Caco-2 (cell line): ENCODE results near the gene CD81. TPM values are rescaled to one million over a fixed set of nuclear protein-coding genes. Genes with fewer than 3 reads are reported as not detected.
A peak's percentile ranks its signal among the peaks of the same experiment; 100 is the strongest.

Experiments
- BruUV-seq: library from RNA; stranded (reverse); fragments of 400-500 nt; replicated peaks from 2 replicates; lab custom pipeline; 2021; lab: Mats Ljungman, UMichigan
- CTCF ChIA-PET: fragments of 300-600 bp; sonication (Branson Sonifier 250); formaldehyde crosslinking; loops from one replicate; lab custom pipeline; 2022; ENCODE audit warnings: antibody characterized with exemption; lab: Charles Lee
- POLR2A ChIA-PET: fragments of 300-600 bp; sonication (Branson Sonifier 250); formaldehyde crosslinking; loops from one replicate; lab custom pipeline; 2022; ENCODE audit warnings: antibody characterized with exemption; lab: Charles Lee
- DNase-seq, 2 experiments: peaks; one replicate each; pipeline versions ENCODE4 v3.0.0 to v3.0.0-alpha.2; 2020 to 2022
- H3K27me3 ChIP-seq: replicated peaks from 2 replicates; pipeline ENCODE4 v1.6.0; 2011; ENCODE audit warnings: low read length; ENCODE audit not compliant: control insufficient read depth, insufficient read depth
- H3K36me3 ChIP-seq: 2 replicates; pipeline ENCODE4 v1.5.1; 2011; ENCODE audit warnings: low read length; ENCODE audit not compliant: control insufficient read depth, insufficient read depth
- H3K4me1 ChIP-seq: fragments of 250-450 bp; sonication (Bioruptor Pico); 2 replicates; pipeline ENCODE4 v1.5.1; 2020; ENCODE audit warnings: mild to moderate bottlenecking
- H3K4me3 ChIP-seq: 2 replicates; pipeline ENCODE4 v1.5.1; 2011; ENCODE audit warnings: low read depth, mild to moderate bottlenecking, control low read depth, low read length
- H3K9me3 ChIP-seq: fragments of 250-450 bp; sonication (Bioruptor Pico); 2 replicates; pipeline ENCODE4 v1.5.1; 2020; ENCODE audit warnings: mild to moderate bottlenecking, moderate library complexity
- H3K27ac Mint-ChIP-seq: one replicate; pipeline ENCODE4 v1.8.0; 2022; ENCODE audit warnings: mixed read lengths; ENCODE audit not compliant: unreplicated experiment
- H3K27me3 Mint-ChIP-seq: one replicate; pipeline ENCODE4 v1.8.0; 2022; ENCODE audit warnings: mixed read lengths; ENCODE audit not compliant: insufficient read depth, unreplicated experiment
- H3K36me3 Mint-ChIP-seq: one replicate; pipeline ENCODE4 v1.8.0; 2022; ENCODE audit warnings: mild to moderate bottlenecking, mixed read lengths; ENCODE audit not compliant: insufficient read depth, unreplicated experiment
- H3K4me1 Mint-ChIP-seq: one replicate; pipeline ENCODE4 v1.8.0; 2022; ENCODE audit warnings: low read depth, mixed read lengths; ENCODE audit not compliant: unreplicated experiment
- H3K4me3 Mint-ChIP-seq: one replicate; pipeline ENCODE4 v1.8.0; 2022; ENCODE audit warnings: mild to moderate bottlenecking, moderate library complexity, mixed read lengths; ENCODE audit not compliant: unreplicated experiment
- H3K9me3 Mint-ChIP-seq: one replicate; pipeline ENCODE4 v1.8.0; 2022; ENCODE audit warnings: mixed read lengths; ENCODE audit not compliant: unreplicated experiment
- intact Hi-C: fragments of 100-400 bp; cut with micrococcal nuclease; formaldehyde crosslinking; loops from one replicate; pipeline ENCODE4 v1.10.0; 2022; ENCODE audit not compliant: unreplicated experiment
- total RNA-seq: library from RNA; stranded (reverse); gene quantifications from 2 replicates; pipeline ENCODE4 v1.2.3, GENCODE V29; 2022
- TF ChIP-seq, protein P1 (sequence below), 2 experiments: fragments of 200-600 bp in 1 of 2; IDR thresholded peaks; 1 replicate in 1 of 2; 2 replicates in 1 of 2; pipeline versions ENCODE4 v1.5.1 to v1.8.0; 2011 to 2022; ENCODE audit warnings: antibody characterized with exemption in 1 of 2, control low read depth in 1 of 2, inconsistent platforms in 1 of 2, low read depth in 1 of 2, low read length in 1 of 2, mild to moderate bottlenecking in 1 of 2, moderate library complexity in 1 of 2; ENCODE audit not compliant: insufficient read depth in 1 of 2, severe bottlenecking in 1 of 2, unreplicated experiment in 1 of 2

The CD81 gene
- total RNA-seq, 1 experiment from 2014 or later = 412 TPM

DNA sequence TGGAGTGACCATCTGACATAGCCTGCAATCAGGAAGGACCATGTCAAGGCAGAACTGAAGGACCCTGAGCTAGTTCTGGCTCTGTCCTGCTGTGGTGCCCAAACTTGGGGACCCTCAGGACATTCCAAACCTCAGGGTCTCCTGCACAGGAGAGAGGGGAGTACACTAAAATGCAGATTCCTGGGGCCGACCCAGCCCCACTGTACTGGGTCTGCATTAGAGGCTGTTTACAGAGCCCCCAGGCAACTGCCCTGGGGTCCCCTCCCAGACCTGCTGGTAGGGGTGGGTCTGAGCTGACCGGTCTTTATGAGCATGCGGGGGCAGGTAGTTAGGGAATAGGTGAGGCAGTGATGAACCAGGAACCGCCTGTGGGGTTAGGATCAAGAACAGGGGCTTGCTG, 60.4 kb downstream of the CD81 start:
- intact Hi-C loops = no loop called here
- no peak overlapping the region for H3K27ac Mint-ChIP-seq
- POLR2A ChIA-PET = no interaction called here

DNA sequence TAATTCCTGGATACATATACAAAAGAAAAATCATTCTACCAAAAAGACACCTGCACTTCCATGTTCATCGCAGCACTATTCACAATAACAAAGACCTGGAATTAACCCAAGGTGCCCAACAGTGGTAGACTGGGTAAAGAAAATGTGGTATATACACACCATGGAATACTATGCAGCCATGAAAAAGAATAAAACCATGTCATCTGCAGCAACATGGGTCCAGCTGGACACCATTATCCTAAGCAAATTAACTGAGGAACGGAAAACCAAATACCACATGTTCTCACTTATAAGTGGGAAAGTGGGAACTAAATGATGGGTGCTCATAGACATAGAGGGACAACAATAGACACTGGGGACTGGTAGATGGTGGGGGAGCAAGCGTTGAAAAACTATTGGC, 62.7 kb downstream of the CD81 start:
- no peaks in the 10 kb centered on the region for H3K36me3 ChIP-seq
- TF ChIP-seq, protein P1, sequence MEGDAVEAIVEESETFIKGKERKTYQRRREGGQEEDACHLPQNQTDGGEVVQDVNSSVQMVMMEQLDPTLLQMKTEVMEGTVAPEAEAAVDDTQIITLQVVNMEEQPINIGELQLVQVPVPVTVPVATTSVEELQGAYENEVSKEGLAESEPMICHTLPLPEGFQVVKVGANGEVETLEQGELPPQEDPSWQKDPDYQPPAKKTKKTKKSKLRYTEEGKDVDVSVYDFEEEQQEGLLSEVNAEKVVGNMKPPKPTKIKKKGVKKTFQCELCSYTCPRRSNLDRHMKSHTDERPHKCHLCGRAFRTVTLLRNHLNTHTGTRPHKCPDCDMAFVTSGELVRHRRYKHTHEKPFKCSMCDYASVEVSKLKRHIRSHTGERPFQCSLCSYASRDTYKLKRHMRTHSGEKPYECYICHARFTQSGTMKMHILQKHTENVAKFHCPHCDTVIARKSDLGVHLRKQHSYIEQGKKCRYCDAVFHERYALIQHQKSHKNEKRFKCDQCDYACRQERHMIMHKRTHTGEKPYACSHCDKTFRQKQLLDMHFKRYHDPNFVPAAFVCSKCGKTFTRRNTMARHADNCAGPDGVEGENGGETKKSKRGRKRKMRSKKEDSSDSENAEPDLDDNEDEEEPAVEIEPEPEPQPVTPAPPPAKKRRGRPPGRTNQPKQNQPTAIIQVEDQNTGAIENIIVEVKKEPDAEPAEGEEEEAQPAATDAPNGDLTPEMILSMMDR (IDR thresholded peaks at IDR 0.05; ENCODE audit: insufficient read depth in 1 of 2, low read depth in 1 of 2, low read length in 1 of 2, severe bottlenecking in 1 of 2, unreplicated experiment in 1 of 2) = no peak
- Mint-ChIP-seq H3K4me1 (no peaks in the 10 kb centered on the region), H3K9me3 (no peaks in the 10 kb centered on the region), H3K36me3 (no peaks in the 10 kb centered on the region), H3K4me3 (no peak overlapping the region), H3K27ac (no peak overlapping the region), H3K27me3 (peaks cover 14% of the 10 kb centered on the region)
- no peaks in the 10 kb centered on the region for H3K4me1 ChIP-seq
- ChIA-PET CTCF (no interaction called here), POLR2A (no interaction called here)
- intact Hi-C loops = no loop called here
- H3K9me3 ChIP-seq = no peaks in the 10 kb centered on the region
- DNase-seq = no peak
- no peaks in the 10 kb centered on the region for H3K27me3 ChIP-seq
- no TSS peak for BruUV-seq
- no peak overlapping the region for H3K4me3 ChIP-seq

More for the DNA sequence above, 60.4 kb downstream of the CD81 start:
- Histone ChIP-seq H3K4me3 (no peak overlapping the region), H3K27me3 (no peaks in the 10 kb centered on the region), H3K4me1 (no peaks in the 10 kb centered on the region), H3K36me3 (no peaks in the 10 kb centered on the region), H3K9me3 (no peaks in the 10 kb centered on the region)
- CTCF ChIA-PET = no interaction called here
- no peaks in the 10 kb centered on the region for H3K4me1 Mint-ChIP-seq
- H3K27me3 Mint-ChIP-seq = peaks cover 6% of the 10 kb centered on the region
- BruUV-seq = no TSS peak
- no peak overlapping the region for H3K4me3 Mint-ChIP-seq
- no peaks in the 10 kb centered on the region for H3K36me3 Mint-ChIP-seq
- no peak for DNase-seq
- TF ChIP-seq, protein P1 (IDR thresholded peaks at IDR 0.05; ENCODE audit: insufficient read depth in 1 of 2, low read depth in 1 of 2, low read length in 1 of 2, severe bottlenecking in 1 of 2, unreplicated experiment in 1 of 2) = no peak
- H3K9me3 Mint-ChIP-seq = no peaks in the 10 kb centered on the region

- ChIA-PET CTCF (interaction anchor here (0.7 kb wide), 1 partner anchor 20 kb away, joined by 3 read pairs; no protein-coding TSS in a partner anchor), POLR2A (no interaction called here)
- Mint-ChIP-seq H3K36me3 (no peaks in the 10 kb centered on the region), H3K4me3 (no peak overlapping the region), H3K27ac (no peak overlapping the region), H3K27me3 (peaks cover 17% of the 10 kb centered on the region), H3K9me3 (no peaks in the 10 kb centered on the region), H3K4me1 (no peaks in the 10 kb centered on the region)
- TF ChIP-seq, protein P1 (IDR thresholded peaks at IDR 0.05; ENCODE audit: insufficient read depth in 1 of 2, low read depth in 1 of 2, low read length in 1 of 2, severe bottlenecking in 1 of 2, unreplicated experiment in 1 of 2) = no peak
- H3K4me1 ChIP-seq = no peaks in the 10 kb centered on the region
- H3K27me3 ChIP-seq = 0 out of 2 replicates have a peak, but pooled peaks cover 3% of the 10 kb centered on the region
- peak in 1 of 2 experiments; percentile 24 for DNase-seq
- no peaks in the 10 kb centered on the region for H3K9me3 ChIP-seq
- no TSS peak for BruUV-seq
- H3K4me3 ChIP-seq = no peak overlapping the region
- intact Hi-C loops = no loop called here
- no peaks in the 10 kb centered on the region for H3K36me3 ChIP-seq
These were observed 63.5 kb downstream of the CD81 start for GRCh38 chr11:2440646-2441045.
